GM21360 (cell line): ENCODE data around the gene CNTROB.

Experiments
- ATAC-seq: cut with Tn5 transposase; IDR thresholded peaks from one replicate; pipeline ENCODE4 v1.9.1; 2021; ENCODE audit warnings: mild to moderate bottlenecking, moderate library complexity; ENCODE audit not compliant: unreplicated experiment

CNTROB gene

GRCh38 chr17:7931709-7932482 is at the start of gene CNTROB, which contains the start of gene TRAPPC1:
Gene CNTROB (plus strand): TSS chr17:7932206. CDS start chr17:7933080, 874 bp downstream.
Gene TRAPPC1 (minus strand): TSS chr17:7931946. CDS start chr17:7931829, 117 bp downstream.
- peak; percentile 88 for ATAC-seq

GRCh38 chr17:7882629-7883028 is 49.4 kb upstream of the CNTROB start:
- no peak for ATAC-seq

GRCh38 chr17:7883781-7884386 is 48.1 kb upstream of the CNTROB start:
- ATAC-seq = no peak

GRCh38 chr17:7884581-7885366 is 47.2 kb upstream of the CNTROB start:
- ATAC-seq = no peak

- no peak for ATAC-seq
These were observed 46.4 kb upstream of the CNTROB start for GRCh38 chr17:7885367-7886226.

- no peak for ATAC-seq
These were observed 45.6 kb upstream of the CNTROB start for GRCh38 chr17:7886227-7887037.

- no peak for ATAC-seq
These were observed 44.9 kb upstream of the CNTROB start for GRCh38 chr17:7887038-7887481.

- peak; percentile 39 for ATAC-seq
These were observed 44.4 kb upstream of the CNTROB start for GRCh38 chr17:7887482-7888183.

GRCh38 chr17:7888184-7888920 is 43.7 kb upstream of the CNTROB start, which contains the start of gene CHD3:
Gene CHD3 (plus strand): TSS chr17:7888789. CDS start chr17:7889001, 212 bp downstream.
- no peak for ATAC-seq

GRCh38 chr17:7889166-7889955 is 42.6 kb upstream of the CNTROB start:
- no peak for ATAC-seq

GRCh38 chr17:7893187-7893880 is 38.7 kb upstream of the CNTROB start:
- no peak for ATAC-seq

GRCh38 chr17:7894226-7894625 is 37.8 kb upstream of the CNTROB start:
- no peak for ATAC-seq

- no peak for ATAC-seq
These were observed 37.1 kb upstream of the CNTROB start for GRCh38 chr17:7894866-7895265.

- no peak for ATAC-seq
These were observed 34.9 kb upstream of the CNTROB start for GRCh38 chr17:7897090-7897489.

GRCh38 chr17:7897773-7898172 is 34.2 kb upstream of the CNTROB start:
- no peak for ATAC-seq

- ATAC-seq = no peak
These were observed 28.6 kb upstream of the CNTROB start for GRCh38 chr17:7903154-7904103.
